ENCODE results near the gene TBKBP1.

DNA sequence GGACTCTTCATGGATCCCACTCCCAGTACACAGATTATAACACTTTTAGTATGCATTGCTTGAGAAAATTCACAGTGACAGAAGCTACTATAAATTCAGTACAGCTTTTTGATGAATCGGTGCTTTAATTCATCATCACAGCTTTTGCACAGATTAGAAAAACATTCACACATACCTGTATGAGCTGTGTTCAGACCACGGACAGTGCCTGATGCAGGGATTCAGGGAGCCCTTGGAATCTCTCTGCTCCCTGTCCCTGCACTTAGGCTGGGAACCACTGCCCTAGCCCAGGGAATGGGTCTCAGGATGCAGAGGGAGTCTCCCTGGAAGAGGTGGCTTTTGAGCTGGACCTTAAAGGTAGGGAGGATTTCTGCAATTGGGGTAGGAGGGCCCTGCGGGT is 13.9 kb downstream of the TBKBP1 start:
- TF ChIP-seq, protein P1, sequence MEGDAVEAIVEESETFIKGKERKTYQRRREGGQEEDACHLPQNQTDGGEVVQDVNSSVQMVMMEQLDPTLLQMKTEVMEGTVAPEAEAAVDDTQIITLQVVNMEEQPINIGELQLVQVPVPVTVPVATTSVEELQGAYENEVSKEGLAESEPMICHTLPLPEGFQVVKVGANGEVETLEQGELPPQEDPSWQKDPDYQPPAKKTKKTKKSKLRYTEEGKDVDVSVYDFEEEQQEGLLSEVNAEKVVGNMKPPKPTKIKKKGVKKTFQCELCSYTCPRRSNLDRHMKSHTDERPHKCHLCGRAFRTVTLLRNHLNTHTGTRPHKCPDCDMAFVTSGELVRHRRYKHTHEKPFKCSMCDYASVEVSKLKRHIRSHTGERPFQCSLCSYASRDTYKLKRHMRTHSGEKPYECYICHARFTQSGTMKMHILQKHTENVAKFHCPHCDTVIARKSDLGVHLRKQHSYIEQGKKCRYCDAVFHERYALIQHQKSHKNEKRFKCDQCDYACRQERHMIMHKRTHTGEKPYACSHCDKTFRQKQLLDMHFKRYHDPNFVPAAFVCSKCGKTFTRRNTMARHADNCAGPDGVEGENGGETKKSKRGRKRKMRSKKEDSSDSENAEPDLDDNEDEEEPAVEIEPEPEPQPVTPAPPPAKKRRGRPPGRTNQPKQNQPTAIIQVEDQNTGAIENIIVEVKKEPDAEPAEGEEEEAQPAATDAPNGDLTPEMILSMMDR (tag by site-specific recombination; IDR thresholded peaks at IDR 0.05) = no peak
- TF ChIP-seq ZNF274 (IDR thresholded peaks at IDR 0.05; ENCODE audit: low read length) = no peak
- no peak for TF ChIP-seq ZNF274 (tag by site-specific recombination; IDR thresholded peaks at IDR 0.05; ENCODE audit: borderline replicate concordance)
- no peak for TF ChIP-seq ZNF76 (tag by site-specific recombination; IDR thresholded peaks at IDR 0.05; ENCODE audit: borderline replicate concordance, low read depth)
- TF ChIP-seq ZNF202 (tag by site-specific recombination; IDR thresholded peaks at IDR 0.05; ENCODE audit: borderline replicate concordance) = no peak
- TF ChIP-seq ZNF518A (tag by site-specific recombination; conservative IDR thresholded peaks at IDR 0.05; ENCODE audit: low read depth) = no peak
- TF ChIP-seq, protein P2, sequence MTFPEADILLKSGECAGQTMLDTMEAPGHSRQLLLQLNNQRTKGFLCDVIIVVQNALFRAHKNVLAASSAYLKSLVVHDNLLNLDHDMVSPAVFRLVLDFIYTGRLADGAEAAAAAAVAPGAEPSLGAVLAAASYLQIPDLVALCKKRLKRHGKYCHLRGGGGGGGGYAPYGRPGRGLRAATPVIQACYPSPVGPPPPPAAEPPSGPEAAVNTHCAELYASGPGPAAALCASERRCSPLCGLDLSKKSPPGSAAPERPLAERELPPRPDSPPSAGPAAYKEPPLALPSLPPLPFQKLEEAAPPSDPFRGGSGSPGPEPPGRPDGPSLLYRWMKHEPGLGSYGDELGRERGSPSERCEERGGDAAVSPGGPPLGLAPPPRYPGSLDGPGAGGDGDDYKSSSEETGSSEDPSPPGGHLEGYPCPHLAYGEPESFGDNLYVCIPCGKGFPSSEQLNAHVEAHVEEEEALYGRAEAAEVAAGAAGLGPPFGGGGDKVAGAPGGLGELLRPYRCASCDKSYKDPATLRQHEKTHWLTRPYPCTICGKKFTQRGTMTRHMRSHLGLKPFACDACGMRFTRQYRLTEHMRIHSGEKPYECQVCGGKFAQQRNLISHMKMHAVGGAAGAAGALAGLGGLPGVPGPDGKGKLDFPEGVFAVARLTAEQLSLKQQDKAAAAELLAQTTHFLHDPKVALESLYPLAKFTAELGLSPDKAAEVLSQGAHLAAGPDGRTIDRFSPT (tag by site-specific recombination; IDR thresholded peaks at IDR 0.05) = no peak
- no peak for TF ChIP-seq TCF7L2 (IDR thresholded peaks at IDR 0.05; ENCODE audit: borderline replicate concordance, low read depth, low read length)
